Gastroesophageal sphincter (tissue), 4 donors: ENCODE data around the gene TTC23. TPM values are rescaled to one million over a fixed set of nuclear protein-coding genes. Genes with fewer than 3 reads are reported as not detected.
A peak's percentile ranks its signal among the peaks of the same experiment; 100 is the strongest.

Source experiments
- ATAC-seq: fragments of 150-250 bp; one replicate; pipeline ENCODE4 v1.9.1; 2016; ENCODE audit warnings: mild to moderate bottlenecking, moderate library complexity
- H3K27ac ChIP-seq, 4 donors: fragments of 200-600 bp; sonication (generic) in 3 of 4; 1 replicate in 3 of 4; 2 replicates in 1 of 4; pipeline ENCODE4 v1.5.1; 2016 to 2019
- H3K27me3 ChIP-seq: fragments of 200-600 bp; sonication (generic); one replicate; pipeline ENCODE4 v1.5.1; 2019
- H3K36me3 ChIP-seq, 2 donors: fragments of 200-600 bp; sonication (generic); one replicate each; pipeline ENCODE4 v1.5.1; 2019; ENCODE audit warnings: control low read depth in 1 of 2
- H3K4me1 ChIP-seq, 3 donors: fragments of 200-600 bp; sonication (generic); 1 replicate in 2 of 3; 2 replicates in 1 of 3; pipeline ENCODE4 v1.5.1; 2016 to 2019; ENCODE audit warnings: control low read depth in 2 of 3
- H3K4me3 ChIP-seq, 2 donors: fragments of 200-600 bp; sonication (generic); one replicate each; pipeline ENCODE4 v1.5.1; 2019; ENCODE audit warnings: mild to moderate bottlenecking in 1 of 2, moderate library complexity in 1 of 2
- H3K9me3 ChIP-seq, 3 donors: fragments of 200-600 bp; sonication (generic); one replicate each; pipeline ENCODE4 v1.5.1; 2017 to 2019; ENCODE audit warnings: control low read depth in 2 of 3
- CTCF ChIP-seq, 4 experiments: fragments of 200-600 bp in 2 of 4; fragments of 450-650 bp in 2 of 4; sonication (generic) in 1 of 4; IDR thresholded peaks; one replicate each; pipeline ENCODE4 v1.5.1; 2017 to 2019; ENCODE audit warnings: antibody characterized with exemption in 4 of 4, mild to moderate bottlenecking in 2 of 4, moderate library complexity in 2 of 4
- EP300 ChIP-seq: sonication (generic); formaldehyde crosslinking; IDR thresholded peaks from one replicate; pipeline ENCODE4 v1.6.1; 2017; ENCODE audit warnings: antibody characterized with exemption, mild to moderate bottlenecking
- POLR2A ChIP-seq, 2 donors: fragments of 450-650 bp; IDR thresholded peaks; one replicate each; pipeline ENCODE4 v1.6.1; 2017; ENCODE audit warnings: antibody characterized with exemption in 2 of 2, mild to moderate bottlenecking in 2 of 2, moderate library complexity in 1 of 2
- POLR2AphosphoS5 ChIP-seq: sonication (generic); formaldehyde crosslinking; IDR thresholded peaks from one replicate; pipeline ENCODE4 v1.6.1; 2017; ENCODE audit warnings: antibody characterized with exemption
- WGBS, 2 donors: methylation state at CpG; one replicate each; pipeline ENCODE4 v1.1.5; 2018; ENCODE audit warnings: low coverage in 1 of 2; 5-methylcytosine and 5-hydroxymethylcytosine counted together
- total RNA-seq, 4 donors: library from RNA; depleted of rRNA; stranded (reverse); fragments of >200 nt; gene quantifications; one replicate each; pipeline ENCODE4 v1.1.0, GENCODE V29; 2016

Gene TTC23
- total RNA-seq, 4 donors from 2014 or later = 13.7 to 33.3 (median 20.0) TPM

DNA sequence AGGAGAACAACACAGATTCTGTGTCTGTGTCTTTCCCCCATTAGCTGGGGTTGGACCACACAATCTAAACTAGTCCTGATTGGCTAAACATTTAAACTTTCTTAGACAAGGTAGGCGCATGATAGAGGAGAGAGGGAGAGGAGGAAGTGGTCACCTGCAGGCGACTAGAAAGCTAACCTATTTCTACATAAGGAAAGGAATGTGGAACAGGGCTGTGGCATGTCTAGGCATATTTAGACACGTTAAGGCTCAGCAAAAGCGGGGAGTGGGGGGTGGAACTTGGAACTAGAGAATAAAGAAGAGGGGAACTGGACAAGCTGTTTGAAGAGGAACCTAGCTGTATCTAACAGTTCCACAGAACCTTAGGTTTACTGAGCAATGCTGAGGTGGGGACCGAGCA lies 14.7 kb upstream of the TTC23 start:
- TF ChIP-seq EP300 (no peak), POLR2AphosphoS5 (no peak), CTCF (IDR thresholded peaks at IDR 0.05) (no peak), POLR2A (IDR thresholded peaks at IDR 0.05) (no peak)
- no peak for ATAC-seq
- Histone ChIP-seq H3K27me3 (no peaks in the 10 kb centered on the region), H3K36me3 (peaks cover 0 to 16% of the 10 kb centered on the region in 2 donors), H3K27ac (no peak overlapping the region), H3K4me3 (no peak overlapping the region), H3K4me1 (no peaks in the 10 kb centered on the region), H3K9me3 (no peaks in the 10 kb centered on the region)
- WGBS, 2 donors = 85% methylated on average over 4 of the region's 5 CpGs

DNA sequence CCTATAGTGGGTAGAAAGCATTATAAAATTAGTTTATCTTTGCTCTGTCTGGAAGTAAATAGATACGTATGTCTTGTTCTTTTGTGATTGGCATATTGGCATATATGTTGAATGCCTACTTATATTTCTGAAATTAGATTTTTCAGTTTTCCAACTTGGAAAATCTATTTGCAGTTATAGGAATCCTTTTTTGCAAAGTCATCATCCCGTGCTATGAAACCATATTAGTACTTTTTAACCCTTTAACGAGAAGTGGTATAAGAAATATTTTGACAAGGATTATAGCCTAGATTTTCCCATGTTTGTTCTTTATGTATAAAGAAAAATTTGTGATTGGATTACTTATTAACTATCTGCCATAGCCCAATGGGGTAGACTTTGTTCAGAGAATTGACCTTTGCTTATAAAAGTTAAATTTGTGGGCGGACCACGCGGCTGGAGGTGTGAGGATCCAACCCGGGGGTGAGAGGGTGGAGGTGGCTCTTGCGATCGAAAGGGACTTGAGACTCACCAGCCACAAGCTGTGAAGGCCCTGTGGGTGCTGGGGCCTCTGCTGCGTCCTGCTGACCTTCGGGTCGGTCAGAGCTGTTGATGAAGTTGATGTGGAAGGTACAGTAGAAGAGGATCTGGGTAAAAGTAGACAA lies 7.8 kb upstream of the TTC23 start:
- Histone ChIP-seq H3K4me3 (no peak overlapping the region), H3K9me3 (no peaks in the 10 kb centered on the region), H3K4me1 (peaks cover 2 to 18% (median 3%) of the 10 kb centered on the region in 3 donors), H3K27ac (no peak overlapping the region), H3K27me3 (no peaks in the 10 kb centered on the region), H3K36me3 (peaks cover 0 to 30% of the 10 kb centered on the region in 2 donors)
- ATAC-seq = no peak
- 95% methylated on average over 4 to 12 of the region's 12 CpGs for WGBS, 2 donors
- TF ChIP-seq CTCF (IDR thresholded peaks at IDR 0.05) (no peak), EP300 (no peak), POLR2A (IDR thresholded peaks at IDR 0.05) (no peak), POLR2AphosphoS5 (no peak)

GRCh38 chr15:99253381-99254090 lies 4.2 kb upstream of the TTC23 start:
- Histone ChIP-seq H3K27ac (no peak overlapping the region), H3K9me3 (no peaks in the 10 kb centered on the region), H3K27me3 (no peaks in the 10 kb centered on the region), H3K4me1 (peaks cover 5 to 36% (median 6%) of the 10 kb centered on the region in 3 donors), H3K4me3 (no peak overlapping the region), H3K36me3 (peaks cover 0 to 22% of the 10 kb centered on the region in 2 donors)
- ATAC-seq = no peak
- TF ChIP-seq EP300 (no peak), POLR2AphosphoS5 (no peak), POLR2A (IDR thresholded peaks at IDR 0.05) (no peak), CTCF (IDR thresholded peaks at IDR 0.05) (no peak)
- WGBS, 2 donors = 92 to 100% methylated on average over 3 to 5 of the region's 6 CpGs

DNA sequence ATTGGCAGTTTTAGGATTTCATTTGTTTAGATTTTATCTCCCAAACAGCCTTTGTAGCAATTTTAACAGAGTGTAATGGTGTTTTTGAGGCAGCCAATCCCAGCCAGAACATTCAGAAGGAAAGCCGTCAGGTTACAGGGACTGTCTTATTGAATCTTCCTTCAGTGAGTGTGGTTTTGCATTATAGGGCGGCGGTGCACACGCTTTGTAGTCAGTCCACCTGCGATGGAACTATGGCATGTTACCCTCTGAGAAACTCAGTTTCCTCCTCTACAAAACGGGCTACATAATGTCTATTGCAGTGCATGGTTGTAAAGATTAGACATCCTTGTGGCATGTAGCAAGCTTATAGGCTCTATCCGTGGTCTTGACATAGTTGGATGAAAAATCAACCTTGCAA lies 2.9 kb upstream of the TTC23 start:
- peaks cover 0 to 17% of the 10 kb centered on the region in 2 donors for H3K36me3 ChIP-seq
- peaks cover 5 to 46% (median 10%) of the 10 kb centered on the region in 3 donors for H3K4me1 ChIP-seq
- TF ChIP-seq EP300 = no peak
- no peak for TF ChIP-seq POLR2AphosphoS5
- TF ChIP-seq CTCF (IDR thresholded peaks at IDR 0.05) = no peak
- no peak for TF ChIP-seq POLR2A (IDR thresholded peaks at IDR 0.05)
- H3K4me3 ChIP-seq = peak overlapping the region; percentile 44 to 80
- 75 to 85% methylated on average over 6 of the region's 7 CpGs for WGBS, 2 donors
- no peaks in the 10 kb centered on the region for H3K9me3 ChIP-seq
- H3K27ac ChIP-seq = peak overlapping the region in 2 of 4 donors; percentile 94
- no peaks in the 10 kb centered on the region for H3K27me3 ChIP-seq
- ATAC-seq = no peak
